ENCODE results near the gene ALDH2.
A peak's percentile ranks its signal among the peaks of the same experiment; 100 is the strongest.
"Not testable (repeated sequence)": the region's sequence is repeated elsewhere in the genome, so short reads cannot be mapped to it uniquely, and the experiment has no call there.

Gene ALDH2

DNA sequence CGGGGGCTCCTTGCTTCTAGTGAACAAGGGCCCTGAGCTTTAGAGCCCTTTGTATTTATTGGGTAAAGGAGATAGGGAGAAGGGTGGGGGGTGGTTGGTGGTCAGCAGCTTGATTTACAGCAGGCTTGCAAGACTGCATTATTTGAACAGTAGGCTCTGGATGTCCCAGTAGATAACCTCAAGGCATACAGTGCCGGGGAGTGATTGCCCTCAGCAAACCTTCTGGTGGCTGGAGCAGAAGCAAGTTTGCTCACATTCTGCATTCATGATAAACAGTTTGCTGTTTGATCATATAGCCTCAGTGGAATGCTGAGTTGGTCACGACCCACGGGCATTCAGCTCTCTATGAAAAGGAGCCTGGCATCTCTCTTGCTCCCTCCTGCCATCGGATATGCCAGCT lies 58.8 kb downstream of the ALDH2 start:
- DNase-seq: no peak

DNA sequence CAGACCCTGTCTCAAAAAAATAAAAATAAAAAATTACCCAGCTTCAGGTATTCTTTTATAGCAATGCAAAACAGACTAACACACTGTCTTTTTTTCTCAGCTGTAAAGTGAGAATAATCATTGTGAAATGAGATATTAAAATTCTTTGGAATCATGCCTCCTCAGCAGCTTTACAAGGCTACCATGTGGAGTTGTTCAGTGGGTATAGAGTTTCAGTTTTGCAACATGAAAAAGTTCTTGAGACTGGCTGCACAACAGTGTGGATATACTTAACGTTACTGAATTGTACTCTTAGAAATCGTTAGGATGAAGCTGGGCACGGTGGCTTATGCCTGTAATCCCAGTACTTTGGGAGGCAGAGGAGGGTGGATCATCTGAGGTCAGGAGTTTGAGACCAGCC lies 59.6 kb downstream of the ALDH2 start:
- DNase-seq: no peak

DNA sequence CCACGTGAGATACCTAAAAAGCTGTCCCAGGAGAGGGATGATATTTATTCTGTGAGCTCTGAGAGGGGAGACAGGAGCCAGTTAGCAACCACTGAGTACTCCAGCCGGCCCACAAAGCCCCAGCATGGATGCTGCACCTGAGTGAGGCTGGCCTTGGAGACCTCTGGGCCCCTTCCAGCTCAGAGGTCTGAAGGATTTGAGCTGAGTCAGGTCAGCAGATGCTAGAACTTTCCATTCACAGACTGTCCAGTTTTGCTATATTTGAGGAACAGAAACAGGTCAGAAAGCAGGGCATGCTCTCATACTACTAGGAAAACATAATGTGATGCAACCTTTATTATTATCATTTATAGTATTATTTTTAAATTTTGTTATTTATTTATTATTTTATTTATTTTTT lies 60.3 kb downstream of the ALDH2 start:
- DNase-seq: no peak

DNA sequence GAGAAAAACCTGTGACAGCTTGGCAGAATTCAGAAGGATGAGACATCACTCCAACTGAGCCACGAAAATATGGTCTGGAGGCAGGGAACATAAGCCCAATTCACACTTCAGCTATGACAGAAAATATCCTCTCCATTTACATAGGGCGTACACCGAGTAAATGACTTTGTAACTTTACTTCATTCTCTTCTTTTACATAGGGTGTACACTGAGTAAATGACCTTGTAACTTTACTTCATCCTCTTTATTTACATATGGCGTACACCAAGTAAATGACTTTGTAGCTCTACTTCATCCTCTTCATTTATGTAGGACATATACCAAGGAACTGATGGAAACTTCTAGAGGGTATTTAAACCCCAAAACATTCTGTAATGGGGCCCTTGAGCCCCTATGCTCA lies 61.2 kb downstream of the ALDH2 start:
- no peak for DNase-seq

DNA sequence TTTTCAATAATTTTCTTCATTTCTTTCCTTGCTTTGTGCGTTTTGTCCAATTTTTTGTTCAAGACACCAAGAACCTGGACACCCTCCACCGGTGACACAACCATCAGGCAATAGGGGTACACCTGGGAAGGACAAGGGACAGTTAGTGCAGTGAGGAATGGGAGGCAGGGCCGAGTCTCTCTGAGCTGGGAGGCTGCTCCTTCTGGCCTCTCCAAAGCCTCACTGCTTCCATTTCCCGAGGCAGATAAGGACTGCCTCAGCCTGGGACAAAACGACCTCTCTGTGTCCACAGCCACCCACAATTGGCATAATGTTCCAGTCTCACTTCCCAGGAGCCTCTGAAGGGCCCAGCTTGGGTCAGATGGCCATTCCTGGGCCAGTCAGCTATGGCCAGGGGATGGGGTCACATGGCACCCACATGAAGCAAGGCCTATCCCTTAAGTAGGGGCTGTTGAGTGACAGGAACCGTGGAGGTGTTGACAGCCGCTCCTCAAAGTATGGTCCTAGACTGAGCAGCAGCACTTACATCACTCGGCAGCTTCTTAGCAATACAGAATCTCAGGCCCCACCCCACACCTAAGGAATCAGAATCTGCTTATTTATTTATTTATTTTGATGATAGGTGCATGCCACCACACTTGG lies 61.7 kb downstream of the ALDH2 start:
- DNase-seq: no peak

DNA sequence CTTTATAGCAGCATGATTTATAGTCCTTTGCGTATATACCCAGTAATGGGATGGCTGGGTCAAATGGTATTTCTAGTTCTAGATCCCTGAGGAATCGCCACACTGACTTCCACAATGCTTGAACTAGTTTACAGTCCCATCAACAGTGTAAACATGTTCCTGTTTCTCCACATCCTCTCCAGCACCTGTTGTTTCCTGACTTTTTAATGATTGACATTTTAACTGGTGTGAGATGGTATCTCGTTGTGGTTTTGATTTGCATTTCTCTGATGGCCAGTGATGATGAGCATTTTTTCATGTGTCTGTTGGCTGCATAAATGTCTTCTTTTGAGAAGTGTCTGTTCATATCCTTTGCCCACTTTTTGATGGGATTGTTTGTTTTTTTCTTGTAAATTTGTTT lies 62.9 kb downstream of the ALDH2 start:
- DNase-seq: not testable (repeated sequence)

DNA sequence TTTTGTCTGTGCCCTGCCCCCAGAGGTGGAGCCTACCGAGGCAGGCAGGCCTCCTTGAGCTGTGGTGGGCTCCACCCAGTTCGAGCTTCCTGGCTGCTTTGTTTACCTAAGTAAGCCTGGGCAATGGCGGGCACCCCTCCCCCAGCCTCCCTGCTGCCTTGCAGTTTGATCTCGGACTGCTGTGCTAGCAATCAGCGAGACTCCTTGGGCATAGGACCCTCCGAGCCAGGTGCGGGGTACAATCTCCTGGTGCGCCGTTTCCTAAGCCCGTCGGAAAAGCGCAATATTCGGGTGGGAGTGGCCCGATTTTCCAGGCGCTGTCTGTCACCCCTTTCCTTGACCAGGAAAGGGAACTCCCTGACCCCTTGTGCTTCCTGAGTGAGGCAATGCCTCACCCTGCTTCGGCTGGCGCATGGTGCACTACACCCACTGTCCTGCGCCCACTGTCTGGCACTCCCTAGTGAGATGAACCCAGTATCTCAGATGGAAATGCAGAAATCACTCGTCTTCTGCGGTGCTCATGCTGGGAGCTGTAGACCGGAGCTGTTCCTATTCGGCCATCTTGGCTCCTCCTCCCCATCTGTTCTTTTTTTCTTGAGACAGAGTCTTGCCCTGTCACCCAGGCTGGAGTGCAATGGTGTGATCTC lies 68.1 kb downstream of the ALDH2 start:
- not testable (repeated sequence) for DNase-seq

DNA sequence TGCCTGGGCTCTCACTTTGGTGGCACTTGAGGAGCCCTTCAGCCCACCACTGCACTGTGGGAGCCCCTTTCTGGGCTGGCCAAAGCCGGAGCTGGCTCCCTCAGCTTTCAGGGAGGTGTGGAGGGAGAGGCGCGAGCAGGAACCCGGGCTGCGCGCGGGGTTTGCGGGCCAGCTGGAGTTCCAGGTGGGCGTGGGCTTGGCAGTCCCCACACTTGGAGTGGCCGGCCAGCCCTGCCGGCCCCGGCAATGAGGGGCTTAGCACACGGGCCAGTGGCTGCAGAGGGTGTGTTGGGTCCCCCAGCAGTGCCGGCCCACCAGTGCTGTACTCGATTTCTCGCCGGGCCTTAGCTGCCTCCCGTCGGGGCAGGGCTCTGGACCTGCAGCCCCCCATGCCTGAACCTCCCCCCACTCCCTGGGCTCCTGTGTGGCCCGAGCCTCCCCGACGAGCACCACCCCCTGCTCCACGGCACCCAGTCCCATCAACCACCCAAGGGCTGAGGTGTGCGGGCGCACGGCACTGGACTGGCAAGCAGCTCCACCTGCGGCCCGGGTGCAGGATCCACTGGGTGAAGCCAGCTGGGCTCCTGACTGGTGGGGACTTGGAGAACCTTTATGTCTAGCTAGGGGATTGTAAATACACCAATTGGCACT lies 68.9 kb downstream of the ALDH2 start:
- not testable (repeated sequence) for DNase-seq

DNA sequence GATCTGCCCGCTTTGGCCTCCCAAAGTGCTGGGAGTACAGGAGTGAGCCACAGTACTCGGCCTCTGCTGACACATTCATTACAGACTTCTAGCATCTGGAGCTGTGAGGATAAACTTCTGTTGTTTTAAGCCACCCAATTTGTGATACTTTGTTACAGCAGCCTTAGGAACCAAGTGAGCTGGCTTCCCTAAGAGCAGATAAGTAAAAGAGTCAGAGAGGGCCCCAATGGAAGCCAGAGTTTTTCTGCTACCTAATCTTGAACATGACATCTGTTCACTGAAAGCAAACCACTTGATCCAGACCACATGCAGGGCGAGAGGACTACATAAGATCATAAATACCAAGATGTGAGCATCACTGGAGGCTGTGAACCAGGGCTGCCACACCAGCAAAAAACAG lies 71.6 kb downstream of the ALDH2 start:
- no peak for DNase-seq

DNA sequence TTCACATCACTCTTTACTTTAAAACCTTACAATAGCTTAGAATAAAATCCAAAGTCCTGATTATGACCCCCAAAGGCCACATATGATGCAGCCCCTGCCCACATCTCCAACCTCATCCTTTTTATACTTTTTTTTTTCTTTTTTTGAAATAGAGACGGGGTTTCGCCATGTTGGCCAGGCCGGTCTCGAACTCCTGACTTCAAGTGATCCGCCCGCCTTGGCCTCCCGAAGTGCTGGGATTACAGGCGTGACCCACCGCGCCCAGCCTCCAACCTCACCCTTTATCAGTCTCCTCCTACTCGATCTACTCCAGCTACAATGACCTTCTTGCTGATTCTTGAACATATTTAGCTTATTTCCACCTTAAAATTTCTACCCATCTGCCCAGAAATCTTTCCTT lies 74.1 kb downstream of the ALDH2 start:
- DNase-seq: no peak

DNA sequence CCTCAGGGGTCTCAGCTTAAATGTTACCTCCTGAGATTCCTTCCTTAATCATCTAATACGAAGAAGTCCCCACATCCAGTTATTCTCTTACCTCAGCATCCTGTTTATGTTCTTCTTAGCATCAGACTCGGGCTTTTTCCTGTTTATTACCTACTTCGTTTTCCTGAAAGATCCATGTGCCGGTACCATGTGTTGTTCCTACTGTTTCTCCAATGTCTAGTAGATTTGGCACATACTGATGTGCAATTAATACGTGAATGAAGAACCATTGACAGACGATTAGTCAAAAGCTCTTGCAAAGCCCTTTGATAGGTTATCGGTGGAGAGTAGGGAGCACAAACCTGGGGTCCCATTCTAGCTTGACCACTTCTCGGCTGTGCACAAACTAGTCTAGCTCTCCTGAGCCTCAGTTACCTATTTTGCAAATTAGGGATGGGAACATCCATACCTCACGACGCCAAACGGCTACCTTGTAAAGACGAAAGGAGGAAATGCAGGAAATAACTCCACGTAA lies 74.6 kb downstream of the ALDH2 start:
- DNase-seq: no peak

DNA sequence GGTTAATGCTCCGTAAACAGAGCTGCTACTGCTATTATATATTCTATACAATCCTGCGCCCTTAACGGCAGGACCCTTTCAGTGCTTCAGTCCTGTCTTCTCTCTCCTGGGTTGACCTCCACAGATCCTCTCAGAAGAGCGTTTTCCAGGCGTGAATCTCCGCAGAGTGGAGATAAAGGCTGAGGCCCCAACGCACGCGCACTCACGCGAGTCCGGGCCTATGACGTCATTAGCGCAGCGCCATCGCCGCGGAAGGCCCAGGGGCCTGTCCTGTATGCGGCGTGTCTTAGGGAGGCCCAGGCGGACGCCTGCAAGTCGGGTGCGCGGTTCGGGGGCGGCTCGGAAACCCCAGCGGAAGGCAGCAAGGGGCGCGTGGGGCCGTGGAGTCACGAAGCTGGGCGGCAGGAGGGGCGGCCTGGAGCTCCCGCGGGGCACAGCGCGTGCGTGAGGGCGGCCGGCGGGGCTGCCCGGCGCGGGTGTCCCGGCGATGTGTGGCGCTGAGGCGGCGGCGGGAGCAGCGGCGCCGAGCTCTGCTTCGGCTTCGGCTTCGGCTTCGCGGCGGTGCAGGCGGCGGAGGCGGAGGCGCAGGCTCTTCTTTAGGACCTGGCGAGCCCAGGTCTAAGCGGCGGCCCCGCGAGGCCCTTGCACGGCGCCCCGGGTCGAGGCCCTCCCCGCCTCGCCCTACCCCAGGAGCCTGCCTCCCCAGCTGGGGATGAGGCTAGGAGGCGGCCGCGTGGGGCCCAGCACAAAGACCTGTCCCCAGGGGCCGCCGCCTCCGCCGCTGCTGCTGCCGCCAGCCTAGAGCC lies 75.2 kb downstream of the ALDH2 start, which contains the start of gene MAPKAPK5:
MAPKAPK5 (plus strand) TSS at position 479 of the 806 bp plus-strand sequence. CDS start 506 bp downstream, outside the sequence.
- DNase-seq: peak; percentile 44 to 94 (median 86)

DNA sequence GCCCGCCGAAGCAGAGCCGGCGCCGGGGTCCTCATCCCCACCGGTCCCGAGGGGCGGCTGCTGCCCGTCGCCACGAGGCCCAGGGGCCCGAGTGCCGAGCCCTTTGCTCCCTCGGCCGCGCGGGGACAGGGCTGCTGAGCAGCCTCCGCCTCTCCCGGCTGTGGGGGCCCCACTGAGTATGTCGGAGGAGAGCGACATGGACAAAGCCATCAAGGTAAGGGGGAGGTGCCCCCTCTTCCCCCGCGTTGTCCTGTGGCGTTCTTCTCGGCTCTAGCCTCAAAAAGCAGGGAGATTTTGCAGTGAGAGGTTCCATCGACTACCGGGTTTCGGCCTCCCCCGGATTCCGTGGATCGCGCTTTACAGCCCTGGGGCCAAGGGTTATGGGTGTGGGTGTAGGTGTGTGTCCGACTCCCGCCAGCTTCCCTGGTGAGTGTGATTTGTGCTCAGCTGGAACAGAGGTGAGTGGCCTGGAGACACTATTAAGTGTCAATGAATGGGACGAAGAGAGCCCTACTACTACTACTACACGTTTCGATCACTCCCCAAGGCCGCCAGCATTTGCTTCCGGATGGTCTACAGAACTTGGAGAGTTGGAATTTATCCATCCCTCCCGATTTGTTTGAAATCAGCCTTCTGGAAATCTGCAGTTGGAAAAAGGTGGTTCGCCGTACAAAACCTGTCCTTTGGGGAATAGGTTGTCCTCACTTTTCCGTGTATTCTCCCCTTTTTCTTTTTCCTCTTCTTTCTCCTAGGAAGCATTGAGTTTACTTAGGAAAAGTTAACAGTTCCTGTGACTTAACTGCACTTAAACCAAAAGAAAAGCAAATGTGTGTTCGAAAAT lies 76.0 kb downstream of the ALDH2 start:
- DNase-seq: peak in 10 of 58 donors; percentile 1 to 43 (median 38)

DNA sequence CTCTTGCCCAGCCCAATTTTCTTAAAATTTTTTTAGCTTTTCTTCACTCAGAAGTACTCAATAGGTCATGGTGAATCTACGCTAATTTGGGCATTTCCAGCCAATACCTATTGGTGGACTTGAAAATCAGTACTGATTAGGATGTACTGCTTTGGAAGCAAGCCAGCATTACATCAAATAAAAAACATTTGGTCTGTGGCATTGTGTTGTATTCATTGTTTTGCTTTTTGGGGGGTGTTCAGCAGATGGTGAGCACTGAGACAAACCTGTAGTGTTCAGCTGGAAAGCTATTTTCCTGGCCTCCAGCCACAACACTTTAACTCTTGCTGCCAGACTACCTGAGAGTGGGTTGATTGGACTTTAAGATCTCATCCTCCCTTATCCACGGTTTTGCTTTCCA lies 79.3 kb downstream of the ALDH2 start:
- no peak for DNase-seq

DNA sequence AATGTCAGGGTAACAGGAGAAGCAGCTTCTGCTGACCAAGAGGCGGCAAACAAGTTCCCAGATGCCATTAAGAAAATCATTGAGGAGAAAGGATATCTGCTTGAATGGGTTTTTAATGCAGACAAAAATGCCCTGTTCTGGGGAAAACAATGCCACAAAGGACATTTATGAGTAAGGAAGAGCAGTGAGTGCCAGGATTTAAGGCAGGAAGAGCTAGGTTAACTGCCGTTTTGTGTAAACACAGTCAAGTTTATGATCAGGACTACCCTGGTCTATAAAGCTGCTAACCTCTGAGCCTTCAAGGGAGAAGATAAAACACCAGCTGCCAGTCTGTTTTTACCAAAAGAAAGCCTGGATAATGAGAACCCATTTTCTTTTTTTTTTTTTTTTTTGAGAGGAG lies 83.8 kb downstream of the ALDH2 start:
- DNase-seq: no peak

DNA sequence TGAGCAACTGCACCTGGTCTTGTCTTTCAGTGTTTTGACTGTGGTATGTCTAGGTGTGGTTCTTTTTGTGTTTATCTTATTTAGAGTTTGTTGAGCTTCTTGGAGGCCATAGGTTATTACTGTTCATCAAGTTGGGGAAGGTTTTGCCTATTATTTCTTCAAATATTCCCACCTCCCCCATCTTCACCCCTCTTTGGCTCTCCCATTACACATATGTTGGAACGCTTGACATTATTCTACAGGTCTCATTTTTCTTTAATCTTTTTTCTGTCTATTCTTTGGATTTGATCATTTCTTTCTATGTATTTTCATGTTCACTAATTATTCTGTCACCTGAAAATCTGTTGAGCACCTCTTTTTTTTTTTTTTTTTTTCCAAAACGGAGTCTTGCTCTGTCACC lies 91.5 kb downstream of the ALDH2 start:
- no peak for DNase-seq

DNA sequence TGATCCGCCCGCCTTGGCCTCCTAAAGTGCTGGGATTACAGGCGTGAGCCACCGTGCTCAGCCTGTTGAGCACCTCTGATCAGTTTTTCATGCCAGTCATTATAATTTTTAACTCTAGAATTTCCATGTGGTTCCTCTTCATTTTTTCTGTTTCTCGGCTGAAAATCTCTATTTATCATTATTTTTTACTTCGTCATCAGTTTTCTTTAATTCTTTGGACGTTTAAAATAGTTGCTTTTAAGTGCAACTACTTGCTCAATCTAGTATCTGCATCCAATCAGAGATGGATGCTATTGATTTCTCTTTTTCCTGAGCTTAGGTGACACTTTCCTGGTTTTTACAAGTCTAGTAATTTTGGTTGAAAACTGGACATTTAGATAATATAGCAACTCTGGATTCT lies 92.0 kb downstream of the ALDH2 start:
- DNase-seq: no peak

DNA sequence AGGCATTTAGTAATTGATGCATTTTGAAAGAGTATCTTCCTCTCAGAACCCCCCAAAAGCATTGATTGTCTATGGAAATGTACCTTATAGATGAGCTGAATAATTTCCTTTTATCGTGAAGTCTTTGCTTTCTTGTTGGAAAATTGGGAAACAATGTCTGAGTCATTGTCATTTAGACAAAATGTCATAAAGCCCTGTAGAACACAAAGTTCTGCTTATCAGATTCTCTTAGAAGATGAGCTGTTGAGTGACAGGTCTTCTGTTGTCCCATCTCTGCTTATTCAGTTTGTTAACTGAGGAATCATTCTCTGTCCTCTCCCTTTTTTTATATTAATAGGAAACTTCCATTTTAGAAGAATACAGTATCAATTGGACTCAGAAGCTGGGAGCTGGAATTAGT lies 98.2 kb downstream of the ALDH2 start:
- DNase-seq: no peak

Data from anterior cingulate cortex (tissue), 58 donors.